OCI-LY1 (cell line): Measurements from ENCODE around the gene RTL10.

ENCODE experiments used
- H2AFZ ChIP-seq: fragments of 200-600 bp; sonication (generic), shearing (Covaris generic); 2 replicates; pipeline ENCODE4 v1.6.0; 2014; ENCODE audit warnings: antibody characterized with exemption, mild to moderate bottlenecking, low read length
- H3F3A ChIP-seq: fragments of 200-600 bp; sonication (generic), shearing (Covaris generic); 2 replicates; pipeline ENCODE4 v1.6.0; 2014; ENCODE audit warnings: mild to moderate bottlenecking, antibody characterized with exemption, low read length, moderate library complexity; ENCODE audit not compliant: insufficient read depth
- H3K27ac ChIP-seq: fragments of 200-600 bp; sonication (generic); 2 replicates; pipeline ENCODE4 v1.5.1; 2014; ENCODE audit warnings: low read length, mixed run types, mild to moderate bottlenecking, low read depth; ENCODE audit not compliant: poor library complexity, severe bottlenecking
- H3K27me3 ChIP-seq: fragments of 200-600 bp; sonication (generic); 2 replicates; pipeline ENCODE4 v1.6.0; 2014; ENCODE audit warnings: antibody characterized with exemption, mild to moderate bottlenecking, low read length, moderate library complexity; ENCODE audit not compliant: insufficient read depth
- H3K36me3 ChIP-seq: fragments of 200-600 bp; sonication (generic); 2 replicates; pipeline ENCODE4 v1.6.1; 2014; ENCODE audit warnings: mild to moderate bottlenecking, antibody characterized with exemption, low read length, moderate library complexity, mixed read lengths; ENCODE audit not compliant: insufficient read depth
- H3K4me1 ChIP-seq: fragments of 200-600 bp; sonication (generic); 2 replicates; pipeline ENCODE4 v1.5.1; 2014; ENCODE audit warnings: mild to moderate bottlenecking, low read length, moderate library complexity; ENCODE audit not compliant: insufficient read depth, severe bottlenecking
- H3K4me2 ChIP-seq: fragments of 200-600 bp; sonication (generic), shearing (Covaris generic); 2 replicates; pipeline ENCODE4 v1.6.1; 2014; ENCODE audit warnings: low read length
- H3K4me3 ChIP-seq: fragments of 200-600 bp; sonication (generic); 2 replicates; pipeline ENCODE4 v1.5.1; 2014; ENCODE audit warnings: low read length, low read depth, mild to moderate bottlenecking, mixed read lengths; ENCODE audit not compliant: poor library complexity, severe bottlenecking
- H3K79me2 ChIP-seq: fragments of 200-600 bp; shearing (Covaris generic); 2 replicates; pipeline ENCODE4 v1.6.1; 2016; ENCODE audit warnings: mixed run types, low read length, mixed read lengths; ENCODE audit not compliant: insufficient read depth
- H3K9ac ChIP-seq: fragments of 200-600 bp; sonication (generic), shearing (Covaris generic); 2 replicates; pipeline ENCODE4 v1.6.1; 2014; ENCODE audit warnings: mild to moderate bottlenecking, low read length, mixed read lengths
- H3K9me2 ChIP-seq: fragments of 200-600 bp; sonication (generic), shearing (Covaris generic); 2 replicates; pipeline ENCODE4 v1.6.1; 2014; ENCODE audit warnings: low read depth, mild to moderate bottlenecking, low read length, mixed read lengths
- H3K9me3 ChIP-seq: fragments of 200-600 bp; shearing (Covaris generic); 2 replicates; pipeline ENCODE4 v1.6.1; 2014; ENCODE audit warnings: low read length, mixed read lengths
- H4K20me1 ChIP-seq: fragments of 200-600 bp; sonication (generic), shearing (Covaris generic); 2 replicates; pipeline ENCODE4 v1.6.0; 2016; ENCODE audit warnings: mild to moderate bottlenecking, low read length; ENCODE audit not compliant: insufficient read depth
- CTCF ChIP-seq: fragments of 200-600 bp; sonication (generic), shearing (Covaris generic); IDR thresholded peaks from 2 replicates; pipeline ENCODE4 v1.5.1; 2017; ENCODE audit warnings: mild to moderate bottlenecking, antibody characterized with exemption, low read length, moderate library complexity, mixed read lengths
- EZH2 ChIP-seq: fragments of 200-600 bp; sonication (generic), shearing (Covaris generic); IDR thresholded peaks from 2 replicates; pipeline ENCODE4 v1.8.0; 2017; ENCODE audit warnings: borderline replicate concordance, mixed run types, mild to moderate bottlenecking, antibody characterized with exemption, low read length, moderate library complexity, mixed read lengths

RTL10 gene

DNA sequence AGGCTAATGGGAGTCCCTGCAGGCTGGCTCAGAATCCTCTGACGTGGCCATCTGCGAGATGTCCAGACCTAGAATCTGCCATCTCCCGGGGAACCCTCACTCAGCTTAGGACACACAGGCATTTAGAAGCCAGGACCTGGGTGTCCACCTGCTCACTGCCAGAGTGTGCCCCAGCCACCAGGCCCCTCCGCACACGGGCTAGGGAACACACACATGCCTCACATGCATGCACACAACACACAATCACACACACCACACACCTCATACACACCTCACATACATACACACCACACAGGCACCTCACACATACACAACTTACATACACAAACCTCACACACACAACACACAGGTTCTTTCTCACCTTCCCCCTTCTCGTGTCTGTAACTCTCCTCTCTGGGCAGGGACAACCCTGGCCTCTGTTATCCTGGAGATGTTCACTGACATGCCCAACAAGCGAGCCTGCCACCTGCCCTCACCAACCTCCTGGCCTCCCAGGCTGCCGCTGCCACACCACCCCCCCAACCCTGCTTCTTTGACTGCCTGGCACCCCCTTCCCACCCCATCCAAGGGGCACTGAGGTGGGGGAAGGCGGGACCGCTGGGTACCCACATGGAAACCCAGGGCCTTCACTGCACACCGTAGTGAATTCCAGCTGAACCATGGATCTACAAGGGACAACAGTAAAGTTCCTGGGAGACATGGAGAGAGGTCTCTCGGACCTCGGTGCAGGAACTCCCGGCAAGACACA is 38.1 kb downstream of the RTL10 start:
- no peaks in the 10 kb centered on the region for H4K20me1 ChIP-seq
- TF ChIP-seq EZH2 (no peak), CTCF (no peak)
- no peaks in the 10 kb centered on the region for H3K79me2 ChIP-seq
- peaks cover 24% of the 10 kb centered on the region for H3K4me1 ChIP-seq
- no peaks in the 10 kb centered on the region for H3K36me3 ChIP-seq
- H3K27ac ChIP-seq: no peak overlapping the region
- no peaks in the 10 kb centered on the region for H3K27me3 ChIP-seq
- H3K4me3 ChIP-seq: no peak overlapping the region
- H3K4me2 ChIP-seq: no peak overlapping the region
- H3K9ac ChIP-seq: no peak overlapping the region
- H2AFZ ChIP-seq: no peak overlapping the region
- no peaks in the 10 kb centered on the region for H3F3A ChIP-seq
- no peaks in the 10 kb centered on the region for H3K9me3 ChIP-seq
- H3K9me2 ChIP-seq: no peaks in the 10 kb centered on the region

DNA sequence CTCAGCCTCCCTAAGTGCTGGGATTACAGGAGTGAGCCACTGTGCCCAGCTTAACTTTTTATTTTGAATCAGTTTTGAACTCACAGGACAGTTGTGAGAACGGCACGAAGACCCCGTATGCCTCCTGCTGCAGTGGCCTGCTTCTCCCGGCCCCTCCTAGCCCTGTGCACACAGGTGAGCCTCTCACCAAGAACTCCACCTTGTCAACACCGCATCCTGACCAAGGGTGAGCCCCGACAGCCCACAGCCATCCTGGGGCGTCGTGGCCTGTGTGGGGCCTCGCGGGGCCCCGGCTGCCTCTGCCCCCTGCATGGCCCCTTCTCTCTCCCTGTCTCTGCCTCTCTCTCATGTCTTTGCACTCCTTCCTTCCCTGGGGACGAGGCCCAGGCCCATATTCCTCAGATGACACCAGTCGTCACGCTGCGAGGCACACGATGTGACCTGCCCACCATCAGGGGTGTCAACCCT is 38.8 kb downstream of the RTL10 start:
- Histone ChIP-seq H3F3A (no peaks in the 10 kb centered on the region), H2AFZ (no peak overlapping the region), H3K4me3 (no peak overlapping the region), H3K79me2 (no peaks in the 10 kb centered on the region), H3K4me2 (no peak overlapping the region), H3K27ac (no peak overlapping the region), H3K9me2 (no peaks in the 10 kb centered on the region), H3K27me3 (no peaks in the 10 kb centered on the region), H3K4me1 (peaks cover 24% of the 10 kb centered on the region), H3K36me3 (no peaks in the 10 kb centered on the region), H3K9me3 (no peaks in the 10 kb centered on the region), H4K20me1 (no peaks in the 10 kb centered on the region), H3K9ac (no peak overlapping the region)
- TF ChIP-seq EZH2 (no peak), CTCF (no peak)

DNA sequence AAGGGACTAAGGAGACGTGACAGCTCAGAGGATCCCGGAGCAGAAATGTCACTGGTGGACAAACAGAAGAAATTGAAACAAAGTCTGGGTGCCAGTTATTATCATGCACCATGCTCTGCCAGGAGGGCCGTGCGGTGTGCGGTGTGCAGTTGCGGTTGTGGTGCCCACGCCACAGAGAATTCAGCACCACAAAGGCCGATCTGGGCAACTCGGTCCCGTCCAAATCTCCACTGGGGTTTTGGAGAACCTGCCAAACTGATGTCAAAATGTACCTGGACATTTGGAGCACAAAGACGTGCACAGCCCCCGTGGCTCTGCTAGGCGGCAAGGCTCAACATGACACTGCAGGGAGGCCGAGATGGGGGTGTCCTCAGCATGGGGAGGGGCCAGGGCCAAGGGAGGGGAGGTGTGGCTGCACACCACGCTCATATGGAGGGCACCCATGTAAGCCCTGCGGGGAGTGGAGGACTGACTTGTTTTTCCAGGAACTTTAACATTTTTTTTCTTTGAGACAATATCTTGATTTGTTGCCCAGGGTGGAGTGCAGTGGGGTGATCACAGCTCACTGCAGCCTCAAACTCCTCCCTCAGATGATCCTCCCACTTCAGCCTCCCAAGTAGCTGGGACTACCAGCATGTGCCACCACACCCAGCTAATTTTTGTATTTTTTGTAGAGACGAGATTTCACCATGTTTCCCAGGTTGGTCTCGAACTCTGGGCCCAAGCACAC is 39.4 kb downstream of the RTL10 start:
- H3K4me3 ChIP-seq: no peak overlapping the region
- no peaks in the 10 kb centered on the region for H3K9me2 ChIP-seq
- no peak overlapping the region for H3K27ac ChIP-seq
- no peaks in the 10 kb centered on the region for H3K27me3 ChIP-seq
- H3K9me3 ChIP-seq: no peaks in the 10 kb centered on the region
- H3K79me2 ChIP-seq: no peaks in the 10 kb centered on the region
- peaks cover 24% of the 10 kb centered on the region for H3K4me1 ChIP-seq
- H3F3A ChIP-seq: no peaks in the 10 kb centered on the region
- no peak overlapping the region; the same call in 1 of the 2 replicates for H3K4me2 ChIP-seq
- H2AFZ ChIP-seq: no peak overlapping the region
- H3K36me3 ChIP-seq: no peaks in the 10 kb centered on the region
- TF ChIP-seq CTCF: no peak
- TF ChIP-seq EZH2: no peak
- no peaks in the 10 kb centered on the region for H4K20me1 ChIP-seq
- no peak overlapping the region for H3K9ac ChIP-seq
